Mucosa of descending colon (tissue), 3 donors: ENCODE results near the gene ARID1B. TPM values are rescaled to one million over a fixed set of nuclear protein-coding genes. Genes with fewer than 3 reads are reported as not detected.

Experiments
- ATAC-seq: fragments of 200-7000 bp; cut with Tn5 transposase; one replicate; pipeline ENCODE4 v1.9.1; 2020; ENCODE audit warnings: mild to moderate bottlenecking, moderate library complexity
- DNase-seq, 3 donors: peaks; one replicate each; pipeline ENCODE4 v3.0.0-alpha.2; 2020
- H3K36me3 ChIP-seq: fragments of 200-600 bp; one replicate; pipeline ENCODE4 v1.8.0; 2021; ENCODE audit warnings: low read depth, mild to moderate bottlenecking
- H3K4me1 ChIP-seq: fragments of 200-600 bp; one replicate; pipeline ENCODE4 v1.8.0; 2021; ENCODE audit warnings: low read depth, mild to moderate bottlenecking
- H3K4me3 ChIP-seq: fragments of 200-600 bp; one replicate; pipeline ENCODE4 v1.8.0; 2021; ENCODE audit warnings: mild to moderate bottlenecking
- H3K9me3 ChIP-seq: fragments of 200-600 bp; one replicate; pipeline ENCODE4 v1.8.0; 2021; ENCODE audit warnings: mild to moderate bottlenecking
- intact Hi-C, 2 donors: fragments of 100-400 bp; cut with DNase I in 1 of 2; cut with micrococcal nuclease in 1 of 2; formaldehyde crosslinking; loops; one replicate each; pipeline versions ENCODE4 v1.11.0 to v1.11.1; 2022; cut with DNase I, micrococcal nuclease
- total RNA-seq, 3 donors: library from RNA; stranded (reverse); fragmentation: NEBNext Ultra II Directional in 2 of 3; extraction: Animal tissue kit (Norgen Biotek cat#: 25700) in 2 of 3; gene quantifications; one replicate each; pipeline versions ENCODE4 v1.2.1 to v1.2.4, GENCODE V29; 2021 to 2023
- TF ChIP-seq, protein P1 (sequence below): fragments of 200-600 bp; IDR thresholded peaks from one replicate; pipeline ENCODE4 v1.8.0; 2022; ENCODE audit warnings: antibody characterized with exemption, mild to moderate bottlenecking
- donor health status: DM: no; HTN: no; CAD: no; lungs with moderate emphysema.
- donor health status: DM: no; HTN: no; CAD: no.
- donor health status: DM: no; HTN: yes; CAD: no.

The ARID1B gene
- total RNA-seq, 3 donors from 2014 or later = 71.8 to 102 (median 101) TPM

DNA sequence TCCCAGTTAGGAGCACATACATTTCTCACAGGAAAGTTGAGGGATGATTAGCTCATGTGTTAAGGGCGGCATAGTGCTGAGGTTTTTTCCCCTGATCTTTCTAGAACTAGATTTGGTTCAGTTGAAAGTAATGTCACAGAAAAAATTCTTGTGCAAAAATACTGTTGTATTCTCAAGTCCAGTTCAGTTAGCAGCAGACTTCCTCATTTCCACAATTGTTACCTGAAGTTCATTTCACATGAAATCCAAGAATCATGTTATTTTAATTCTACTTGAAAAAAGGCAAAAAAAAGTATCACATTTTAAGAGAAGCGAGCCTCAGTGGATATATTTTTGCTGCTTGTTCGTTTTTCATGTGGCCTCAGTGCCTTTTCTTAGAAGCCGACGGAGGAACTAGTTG, 318.4 kb downstream of the ARID1B start:
- DNase-seq (no peak), ATAC-seq (no peak)
- intact Hi-C loops = no loop called here
- TF ChIP-seq, protein P1, sequence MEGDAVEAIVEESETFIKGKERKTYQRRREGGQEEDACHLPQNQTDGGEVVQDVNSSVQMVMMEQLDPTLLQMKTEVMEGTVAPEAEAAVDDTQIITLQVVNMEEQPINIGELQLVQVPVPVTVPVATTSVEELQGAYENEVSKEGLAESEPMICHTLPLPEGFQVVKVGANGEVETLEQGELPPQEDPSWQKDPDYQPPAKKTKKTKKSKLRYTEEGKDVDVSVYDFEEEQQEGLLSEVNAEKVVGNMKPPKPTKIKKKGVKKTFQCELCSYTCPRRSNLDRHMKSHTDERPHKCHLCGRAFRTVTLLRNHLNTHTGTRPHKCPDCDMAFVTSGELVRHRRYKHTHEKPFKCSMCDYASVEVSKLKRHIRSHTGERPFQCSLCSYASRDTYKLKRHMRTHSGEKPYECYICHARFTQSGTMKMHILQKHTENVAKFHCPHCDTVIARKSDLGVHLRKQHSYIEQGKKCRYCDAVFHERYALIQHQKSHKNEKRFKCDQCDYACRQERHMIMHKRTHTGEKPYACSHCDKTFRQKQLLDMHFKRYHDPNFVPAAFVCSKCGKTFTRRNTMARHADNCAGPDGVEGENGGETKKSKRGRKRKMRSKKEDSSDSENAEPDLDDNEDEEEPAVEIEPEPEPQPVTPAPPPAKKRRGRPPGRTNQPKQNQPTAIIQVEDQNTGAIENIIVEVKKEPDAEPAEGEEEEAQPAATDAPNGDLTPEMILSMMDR = no peak
- Histone ChIP-seq H3K4me1 (no peaks in the 10 kb centered on the region), H3K36me3 (no peaks in the 10 kb centered on the region), H3K9me3 (no peaks in the 10 kb centered on the region), H3K4me3 (no peak overlapping the region)

DNA sequence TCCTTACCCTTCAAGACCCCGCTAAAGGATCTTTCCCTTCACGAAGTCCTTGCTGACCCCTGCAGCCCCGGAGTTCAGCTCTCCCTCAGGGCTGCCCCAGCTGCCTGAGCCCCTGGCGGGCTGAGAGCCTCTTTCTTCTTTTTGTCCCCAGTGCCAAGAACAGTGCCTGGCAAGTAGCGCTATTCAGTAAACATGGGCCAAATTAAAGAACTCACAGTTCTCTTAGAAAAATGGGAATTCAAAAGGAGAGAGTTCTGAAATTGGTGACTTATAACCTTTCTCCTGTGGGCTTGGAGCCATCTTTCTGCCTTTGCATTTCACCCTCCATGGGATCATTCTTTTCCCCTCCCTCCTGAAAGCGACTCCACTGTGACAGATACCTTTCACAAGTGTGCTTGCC, 318.9 kb downstream of the ARID1B start:
- ATAC-seq (no peak), DNase-seq (no peak)
- Histone ChIP-seq H3K36me3 (no peaks in the 10 kb centered on the region), H3K9me3 (no peaks in the 10 kb centered on the region), H3K4me3 (no peak overlapping the region), H3K4me1 (no peaks in the 10 kb centered on the region)
- intact Hi-C loops = no loop called here
- TF ChIP-seq, protein P1 = no peak

DNA sequence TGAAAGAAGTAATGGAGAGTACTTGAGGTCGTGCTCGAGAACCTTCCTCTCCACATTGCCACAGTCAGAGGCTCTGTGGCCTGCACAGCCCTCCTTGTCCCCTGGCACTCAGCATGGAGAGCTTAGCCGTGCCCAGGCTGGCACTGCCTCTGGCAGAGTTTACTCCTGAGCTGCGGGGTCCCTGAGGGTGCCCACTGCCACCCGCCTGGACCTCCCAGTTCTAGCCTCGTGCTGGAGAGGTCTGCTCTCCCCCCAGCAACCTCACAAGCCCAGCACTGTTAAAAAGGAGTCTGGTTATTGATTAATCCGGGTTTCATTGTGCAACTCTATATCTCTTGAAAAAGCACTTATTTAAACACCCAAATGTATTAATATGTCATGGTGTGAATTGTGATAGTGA, 319.3 kb downstream of the ARID1B start:
- TF ChIP-seq, protein P1 = no peak
- Histone ChIP-seq H3K36me3 (no peaks in the 10 kb centered on the region), H3K9me3 (no peaks in the 10 kb centered on the region), H3K4me3 (no peak overlapping the region), H3K4me1 (no peaks in the 10 kb centered on the region)
- ATAC-seq (no peak), DNase-seq (no peak)
- intact Hi-C loops = no loop called here

DNA sequence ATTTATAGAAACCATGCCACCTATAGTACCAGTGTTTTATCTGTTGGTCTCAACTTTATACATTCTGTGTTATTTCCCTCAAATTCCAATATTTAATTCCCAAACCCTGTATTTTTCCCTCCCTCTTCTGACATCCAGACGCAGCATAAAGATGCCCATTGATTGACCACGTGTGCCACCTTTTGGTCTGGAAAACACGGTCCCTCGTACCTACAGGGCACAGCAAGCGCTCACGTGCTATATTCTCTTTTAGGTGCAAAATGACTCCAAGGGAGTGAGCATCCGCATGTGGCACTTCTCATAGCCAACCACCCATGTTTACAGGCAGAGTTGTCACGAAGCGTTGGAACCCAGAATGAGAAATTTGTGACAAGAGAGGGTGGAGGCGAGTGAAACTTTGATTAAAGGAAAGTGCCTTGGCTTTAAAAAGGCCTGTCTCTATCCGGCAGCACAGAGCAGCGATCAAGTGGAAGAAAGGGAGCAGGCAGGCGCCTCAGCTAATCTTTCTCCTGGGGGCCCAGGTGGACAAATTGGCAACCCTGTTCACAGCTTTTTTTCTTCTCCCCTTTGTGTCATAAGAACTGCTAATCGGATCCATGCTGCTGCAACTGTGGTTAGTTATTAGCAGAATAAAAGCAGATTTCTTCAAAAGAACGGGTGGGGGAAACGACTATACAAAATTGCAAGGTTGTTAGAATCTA, 320.2 kb downstream of the ARID1B start:
- TF ChIP-seq, protein P1 = no peak
- Histone ChIP-seq H3K36me3 (no peaks in the 10 kb centered on the region), H3K4me1 (no peaks in the 10 kb centered on the region), H3K4me3 (no peak overlapping the region), H3K9me3 (no peaks in the 10 kb centered on the region)
- DNase-seq (no peak), ATAC-seq (no peak)
- intact Hi-C loops = no loop called here

DNA sequence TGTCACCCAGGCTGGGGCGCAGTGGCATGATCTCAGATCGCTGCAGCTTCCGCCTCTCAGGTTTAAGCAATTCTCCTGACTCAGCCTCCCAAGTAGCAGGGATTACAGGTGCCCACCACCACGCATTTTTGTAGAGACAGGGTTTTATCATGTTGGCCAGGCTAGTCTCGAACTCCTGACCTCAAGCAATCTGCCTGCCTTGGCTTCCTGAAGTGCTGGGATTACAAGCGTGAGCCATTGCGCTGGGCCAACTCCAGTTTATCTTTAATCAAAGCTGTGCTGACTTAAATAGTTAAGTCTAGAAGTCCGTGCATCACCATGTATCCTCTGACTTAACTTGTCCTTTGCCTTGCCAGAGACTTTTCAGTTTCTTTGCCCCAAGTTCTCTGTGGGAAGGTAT, 321.8 kb downstream of the ARID1B start:
- intact Hi-C loops = no loop called here
- Histone ChIP-seq H3K9me3 (no peaks in the 10 kb centered on the region), H3K36me3 (no peaks in the 10 kb centered on the region), H3K4me1 (no peaks in the 10 kb centered on the region), H3K4me3 (no peak overlapping the region)
- TF ChIP-seq, protein P1 = no peak
- DNase-seq (no peak), ATAC-seq (no peak)
